ENCODE results near the gene HEMK1. TPM values are rescaled to one million over a fixed set of nuclear protein-coding genes. Genes with fewer than 3 reads are reported as not detected.

The HEMK1 gene
- total and polyA plus RNA-seq, 7 donors: 5.0 to 17.7 (median 9.6) TPM

DNA sequence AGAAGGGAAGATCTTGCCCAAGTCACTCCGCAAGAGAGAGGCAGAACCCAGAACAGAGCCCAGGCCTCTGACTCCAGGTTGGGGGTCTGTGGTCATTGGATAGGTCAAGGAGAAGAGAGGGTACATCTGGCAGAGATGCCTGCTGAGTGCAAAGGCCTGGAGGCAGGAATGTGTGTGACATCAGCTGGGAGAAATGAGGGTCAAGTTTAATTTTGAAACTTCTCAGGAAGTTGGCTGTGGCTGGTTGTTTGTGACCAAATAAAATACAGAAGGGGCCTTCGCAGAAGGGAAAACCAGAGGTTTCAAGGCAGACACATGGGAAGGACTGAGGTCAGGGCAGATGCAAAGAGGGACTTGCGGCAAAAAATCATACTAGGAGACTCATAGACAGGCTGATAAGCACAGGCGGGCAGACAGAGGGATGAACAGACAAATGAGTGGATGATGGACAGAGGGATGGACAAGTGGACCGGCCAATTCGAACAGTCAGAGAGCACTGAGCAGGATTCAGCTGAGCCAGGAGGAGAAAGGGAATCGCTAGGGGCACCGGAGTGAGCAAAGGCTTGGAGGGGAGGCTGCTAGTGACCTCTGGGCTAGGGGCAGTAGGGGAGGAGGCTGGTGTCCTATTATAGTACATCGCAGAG is 37.1 kb upstream of the HEMK1 start:
- TF ChIP-seq POLR2AphosphoS5 (IDR thresholded peaks at IDR 0.05) (no peak), POLR2A (IDR thresholded peaks at IDR 0.05) (no peak)
- TF ChIP-seq, protein P1, sequence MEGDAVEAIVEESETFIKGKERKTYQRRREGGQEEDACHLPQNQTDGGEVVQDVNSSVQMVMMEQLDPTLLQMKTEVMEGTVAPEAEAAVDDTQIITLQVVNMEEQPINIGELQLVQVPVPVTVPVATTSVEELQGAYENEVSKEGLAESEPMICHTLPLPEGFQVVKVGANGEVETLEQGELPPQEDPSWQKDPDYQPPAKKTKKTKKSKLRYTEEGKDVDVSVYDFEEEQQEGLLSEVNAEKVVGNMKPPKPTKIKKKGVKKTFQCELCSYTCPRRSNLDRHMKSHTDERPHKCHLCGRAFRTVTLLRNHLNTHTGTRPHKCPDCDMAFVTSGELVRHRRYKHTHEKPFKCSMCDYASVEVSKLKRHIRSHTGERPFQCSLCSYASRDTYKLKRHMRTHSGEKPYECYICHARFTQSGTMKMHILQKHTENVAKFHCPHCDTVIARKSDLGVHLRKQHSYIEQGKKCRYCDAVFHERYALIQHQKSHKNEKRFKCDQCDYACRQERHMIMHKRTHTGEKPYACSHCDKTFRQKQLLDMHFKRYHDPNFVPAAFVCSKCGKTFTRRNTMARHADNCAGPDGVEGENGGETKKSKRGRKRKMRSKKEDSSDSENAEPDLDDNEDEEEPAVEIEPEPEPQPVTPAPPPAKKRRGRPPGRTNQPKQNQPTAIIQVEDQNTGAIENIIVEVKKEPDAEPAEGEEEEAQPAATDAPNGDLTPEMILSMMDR (IDR thresholded peaks at IDR 0.05): no peak

DNA sequence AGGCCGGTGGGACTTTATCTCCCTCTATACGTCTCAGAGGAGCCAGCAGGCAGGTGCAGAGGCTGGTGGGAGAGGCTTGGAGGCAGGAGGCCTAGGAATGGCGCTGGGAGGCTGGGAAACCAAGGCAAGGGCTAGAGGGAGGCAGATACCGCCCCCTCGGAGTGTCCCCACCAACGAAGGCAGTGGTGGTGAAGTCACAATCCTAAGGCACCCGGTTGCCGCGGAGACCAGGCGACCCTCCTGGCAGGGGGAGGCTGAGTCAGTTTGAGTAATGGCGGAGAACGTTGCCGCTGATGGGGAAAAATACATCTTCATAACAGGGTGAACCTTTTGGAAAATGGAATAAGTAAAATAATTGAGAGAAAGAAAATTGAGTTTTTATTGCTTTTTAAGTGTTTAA is 36.0 kb upstream of the HEMK1 start:
- no peak overlapping the region for H3K4me3 ChIP-seq
- DNase-seq: no peak
- H3K36me3 ChIP-seq: no peaks in the 10 kb centered on the region
- H3K27me3 ChIP-seq: peaks cover 0 to 19% (median 5%) of the 10 kb centered on the region in 3 donors
- peaks cover 0 to 5% (median 0%) of the 10 kb centered on the region in 4 donors for H3K4me1 ChIP-seq
- 82 to 89% methylated on average over 13 of the region's 13 CpGs for WGBS, 2 donors
- no peaks in the 10 kb centered on the region for H3K9me3 ChIP-seq
- H3K27ac ChIP-seq: no peak overlapping the region
- intact Hi-C loops (cut with DNase I): no loop called here
- TF ChIP-seq EP300 (IDR thresholded peaks at IDR 0.05): no peak
- no peak for TF ChIP-seq POLR2AphosphoS5 (IDR thresholded peaks at IDR 0.05)
- TF ChIP-seq, protein P1 (IDR thresholded peaks at IDR 0.05): no peak
- no peak for TF ChIP-seq POLR2A (IDR thresholded peaks at IDR 0.05)

More for the DNA sequence above, 37.1 kb upstream of the HEMK1 start:
- H3K4me1 ChIP-seq: peaks cover 0 to 5% (median 0%) of the 10 kb centered on the region in 4 donors
- 86 to 88% methylated on average over 9 of the region's 9 CpGs for WGBS, 2 donors
- H3K9me3 ChIP-seq: no peaks in the 10 kb centered on the region
- no peaks in the 10 kb centered on the region for H3K36me3 ChIP-seq
- no peak overlapping the region for H3K4me3 ChIP-seq
- H3K27me3 ChIP-seq: peaks cover 0 to 22% (median 5%) of the 10 kb centered on the region in 3 donors
- H3K27ac ChIP-seq: no peak overlapping the region
- intact Hi-C loops (cut with DNase I): no loop called here
- no peak for DNase-seq

DNA sequence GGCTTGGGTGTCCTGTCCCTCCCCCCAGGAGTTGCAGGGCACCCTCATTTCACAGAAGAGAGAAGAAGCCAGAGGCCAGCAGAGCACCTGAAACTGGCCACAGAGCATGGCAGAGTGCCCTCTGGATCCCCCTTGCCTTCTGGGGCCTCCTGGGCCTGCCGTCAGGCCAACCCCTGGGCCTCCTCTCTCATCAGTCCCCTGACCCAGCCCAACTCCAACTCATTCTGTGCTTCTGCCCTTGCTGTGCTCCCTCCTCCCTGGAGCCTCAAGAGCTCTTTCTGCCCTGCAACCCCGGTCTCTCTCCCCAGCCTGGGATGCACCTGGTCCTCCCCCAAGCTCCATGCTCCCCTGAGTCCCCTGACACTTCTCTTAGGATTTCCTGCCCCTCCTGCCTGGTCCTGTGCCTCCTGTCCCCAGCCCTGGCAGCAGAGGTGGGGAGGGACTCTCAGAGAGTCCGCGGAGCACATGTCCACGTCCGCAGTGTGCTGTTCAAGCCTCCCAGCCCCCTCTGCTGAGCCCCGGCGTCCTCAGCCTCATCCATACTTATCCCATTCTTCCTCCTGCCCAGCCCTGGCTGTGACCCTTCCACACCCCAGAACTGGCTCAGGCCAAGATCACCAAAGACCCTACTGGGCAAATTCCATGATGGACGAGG is 35.4 kb upstream of the HEMK1 start:
- WGBS, 2 donors: 68 to 70% methylated on average over 9 of the region's 9 CpGs
- no peaks in the 10 kb centered on the region for H3K36me3 ChIP-seq
- no peak for TF ChIP-seq EP300 (IDR thresholded peaks at IDR 0.05)
- TF ChIP-seq POLR2AphosphoS5 (IDR thresholded peaks at IDR 0.05): no peak
- no peak for TF ChIP-seq POLR2A (IDR thresholded peaks at IDR 0.05)
- TF ChIP-seq, protein P1 (IDR thresholded peaks at IDR 0.05): no peak
- H3K4me3 ChIP-seq: no peak overlapping the region
- H3K4me1 ChIP-seq: peaks cover 0 to 5% (median 0%) of the 10 kb centered on the region in 4 donors
- intact Hi-C loops (cut with DNase I): no loop called here
- DNase-seq: no peak
- no peak overlapping the region for H3K27ac ChIP-seq
- peaks cover 0 to 18% (median 5%) of the 10 kb centered on the region in 3 donors for H3K27me3 ChIP-seq
- H3K9me3 ChIP-seq: no peaks in the 10 kb centered on the region

DNA sequence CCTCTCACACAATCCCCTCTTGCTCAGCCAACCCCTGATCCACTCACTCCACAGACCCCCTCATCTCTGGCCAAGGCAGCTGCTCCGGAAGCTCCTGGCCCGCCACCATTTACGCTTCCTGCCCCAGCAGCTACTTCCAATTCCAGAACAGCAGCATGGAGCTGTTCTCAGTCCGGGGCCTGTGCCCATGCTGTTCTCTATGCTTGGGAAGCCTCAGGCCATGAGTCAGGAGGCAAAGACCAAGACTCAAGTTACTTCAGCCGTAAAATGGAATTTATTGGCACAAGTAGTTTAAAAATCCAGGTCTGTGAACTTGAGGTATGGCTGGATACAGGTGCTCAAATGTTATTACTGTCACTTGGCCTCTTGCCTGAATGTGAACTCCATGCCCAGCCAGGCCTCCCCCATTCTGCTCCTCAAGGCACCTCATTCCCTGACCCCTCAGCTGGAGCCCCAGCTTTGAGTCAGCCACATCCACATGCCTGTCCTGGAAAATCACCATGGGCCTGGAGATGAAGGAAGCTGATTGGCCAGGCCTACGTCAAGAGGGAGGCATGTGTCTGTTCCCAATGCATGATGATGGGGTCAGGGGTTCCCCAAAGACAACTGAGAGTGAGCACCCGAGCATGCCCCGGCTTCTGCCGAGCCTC is 34.5 kb upstream of the HEMK1 start:
- intact Hi-C loops (cut with DNase I): no loop called here
- no peak overlapping the region for H3K4me3 ChIP-seq
- H3K27ac ChIP-seq: no peak overlapping the region
- no peaks in the 10 kb centered on the region for H3K36me3 ChIP-seq
- H3K4me1 ChIP-seq: peaks cover 0 to 5% (median 0%) of the 10 kb centered on the region in 4 donors
- WGBS, 2 donors: 74 to 76% methylated on average over 9 of the region's 9 CpGs
- TF ChIP-seq POLR2A (IDR thresholded peaks at IDR 0.05): no peak
- no peak for TF ChIP-seq POLR2AphosphoS5 (IDR thresholded peaks at IDR 0.05)
- TF ChIP-seq, protein P1 (IDR thresholded peaks at IDR 0.05): no peak
- no peak for TF ChIP-seq EP300 (IDR thresholded peaks at IDR 0.05)
- DNase-seq: no peak
- no peaks in the 10 kb centered on the region for H3K9me3 ChIP-seq
- peaks cover 0 to 12% (median 0%) of the 10 kb centered on the region in 3 donors for H3K27me3 ChIP-seq
